ENCODE measurements around the gene MAPKAP1. TPM values are rescaled to one million over a fixed set of nuclear protein-coding genes. Genes with fewer than 3 reads are reported as not detected.

Gene MAPKAP1
- total and polyA plus RNA-seq, 2 of the 13 experiments (the other 11 are each of a cell fraction or from before 2014, with no cell fraction given): 45.0 to 64.3 TPM

DNA sequence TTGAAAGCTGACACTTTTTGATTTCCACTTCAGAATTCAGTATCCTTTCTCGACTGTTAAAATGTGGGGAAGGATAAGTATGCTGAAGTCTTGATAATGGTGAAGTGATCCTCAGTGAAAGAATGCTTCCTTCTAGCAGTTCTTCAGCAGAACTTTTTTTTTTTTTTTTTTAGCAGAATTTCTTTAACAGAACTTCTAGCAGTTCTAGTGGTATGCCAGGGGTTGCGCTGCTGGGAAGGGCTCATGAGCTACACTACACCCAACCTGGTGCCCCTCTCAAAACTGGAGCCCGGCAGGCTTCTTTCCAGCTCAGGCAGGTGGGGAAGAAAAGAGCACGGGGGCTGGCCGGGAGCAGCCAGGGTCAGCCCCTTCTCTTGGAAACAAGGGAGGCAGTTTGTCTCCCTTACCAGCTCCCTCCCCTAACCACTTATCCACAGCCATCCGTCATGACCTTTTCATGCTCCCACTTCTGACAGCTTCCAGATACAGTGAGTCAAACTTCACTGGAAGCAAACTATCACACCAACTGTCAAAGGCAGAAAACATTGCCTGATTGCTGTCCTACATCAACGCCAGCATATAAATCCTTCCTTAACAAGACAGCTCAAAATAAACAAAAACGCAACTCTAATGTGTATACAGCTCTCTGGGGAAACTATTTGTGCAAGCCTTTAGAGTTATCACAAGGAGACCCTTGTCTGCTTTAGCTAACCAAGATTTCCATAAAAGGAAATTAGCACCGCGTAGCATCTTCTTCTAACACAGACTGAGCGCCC, 233.9 kb downstream of the MAPKAP1 start (continued):
- TF ChIP-seq SNAPC5 (CRISPR knock-in tag; IDR thresholded peaks at IDR 0.05; ENCODE audit: borderline replicate concordance) (no peak), RARA (CRISPR knock-in tag; IDR thresholded peaks at IDR 0.05) (peak; percentile 57; the same call in 1 of the 2 replicates)

GRCh38 chr9:125472562-125472925, 234.5 kb downstream of the MAPKAP1 start:
- H3K9me3 ChIP-seq (ENCODE audit: low read length): no peaks in the 10 kb centered on the region
- no peaks in the 10 kb centered on the region for H4K20me1 ChIP-seq (ENCODE audit: insufficient read depth, low read length)
- FAIRE-seq: no peak
- H3K79me2 ChIP-seq (ENCODE audit: insufficient read depth, low read length): no peaks in the 10 kb centered on the region
- ATAC-seq: no peak
- 94% methylated on average over 4 of the region's 4 CpGs for WGBS (ENCODE audit: low lambda C conversion rate)
- TF ChIP-seq MAZ (IDR thresholded peaks at IDR 0.05; ENCODE audit: borderline replicate concordance, low read depth, low read length) (no peak), MAZ (CRISPR knock-in tag; IDR thresholded peaks at IDR 0.05; ENCODE audit: low read depth) (no peak), ZNF296 (CRISPR knock-in tag; conservative IDR thresholded peaks at IDR 0.05) (no peak), ZNF770 (CRISPR knock-in tag; IDR thresholded peaks at IDR 0.05) (no peak), RFXANK (CRISPR knock-in tag; IDR thresholded peaks at IDR 0.05) (no peak), NAIF1 (CRISPR knock-in tag; IDR thresholded peaks at IDR 0.05; ENCODE audit: borderline replicate concordance) (no peak), PHB2 (IDR thresholded peaks at IDR 0.05; ENCODE audit: partially characterized antibody) (no peak), HNRNPH1 (optimal IDR thresholded peaks at IDR 0.05; ENCODE audit: low read depth, low read length) (no peak), ZNF576 (CRISPR knock-in tag; IDR thresholded peaks at IDR 0.05) (no peak), MXD4 (CRISPR knock-in tag; IDR thresholded peaks at IDR 0.05) (no peak), TAF1 (CRISPR knock-in tag; IDR thresholded peaks at IDR 0.05) (no peak), ARID4A (CRISPR knock-in tag; IDR thresholded peaks at IDR 0.05; ENCODE audit: borderline replicate concordance) (no peak), NFE2L2 (IDR thresholded peaks at IDR 0.05; ENCODE audit: low read length) (no peak), KAT8 (CRISPR knock-in tag; IDR thresholded peaks at IDR 0.05) (no peak)
- no peak overlapping the region for H3K4me2 ChIP-seq (ENCODE audit: low read depth, low read length)
- H3K27ac ChIP-seq (ENCODE audit: extremely low read length, insufficient read depth, low read length): no peak overlapping the region
- no peak overlapping the region for H2AFZ ChIP-seq (ENCODE audit: low read length)
- no peaks in the 10 kb centered on the region for H3K27me3 ChIP-seq (ENCODE audit: control insufficient read depth in 1 of 2, insufficient read depth in 2 of 2, low read length in 2 of 2)
- no peak for DNase-seq (ENCODE audit: low spot score)
- intact Hi-C loops (cut with micrococcal nuclease; ENCODE audit: unreplicated experiment): no loop called here
- no TSS peak for BruUV-seq (replicated peaks)
- no peak overlapping the region for H3K4me3 ChIP-seq (replicated peaks in 1 of 3; ENCODE audit: insufficient read depth in 1 of 3, low read depth in 2 of 3, low read length in 3 of 3)
- H3K4me1 ChIP-seq (ENCODE audit: insufficient read depth, low read length): peaks cover 33% of the 10 kb centered on the region
- ChIA-PET CTCF (ENCODE audit: low intra/inter-chr PET ratio, low total read pairs) (no interaction called here), POLR2A (no interaction called here)
- H3K9ac ChIP-seq (ENCODE audit: insufficient read depth, low read depth, low read length): no peak overlapping the region
- in situ Hi-C loops (cut with HindIII; ENCODE audit: extremely low pct_ligation_motif_present, low pct_unique_long_range_greater_than_20kb): no loop called here
- no peaks in the 10 kb centered on the region; a peak in 1 of 5 replicates for H3K36me3 ChIP-seq (replicated peaks in 1 of 2; ENCODE audit: control insufficient read depth in 1 of 2, insufficient read depth in 2 of 2, low read length in 2 of 2)

All from HepG2 (cell line).